ENCODE measurements around the gene RBBP4.
A peak's percentile ranks its signal among the peaks of the same experiment; 100 is the strongest.
"Not testable (repeated sequence)": the region's sequence is repeated elsewhere in the genome, so short reads cannot be mapped to it uniquely, and the experiment has no call there.

The RBBP4 gene

GRCh38 chr1:32693455-32694174 lies 42.6 kb downstream of the RBBP4 start:
- DNase-seq (ENCODE audit: low spot score), result no peak

GRCh38 chr1:32695098-32695904 lies 44.3 kb downstream of the RBBP4 start:
- no peak for DNase-seq (ENCODE audit: low spot score)

DNA sequence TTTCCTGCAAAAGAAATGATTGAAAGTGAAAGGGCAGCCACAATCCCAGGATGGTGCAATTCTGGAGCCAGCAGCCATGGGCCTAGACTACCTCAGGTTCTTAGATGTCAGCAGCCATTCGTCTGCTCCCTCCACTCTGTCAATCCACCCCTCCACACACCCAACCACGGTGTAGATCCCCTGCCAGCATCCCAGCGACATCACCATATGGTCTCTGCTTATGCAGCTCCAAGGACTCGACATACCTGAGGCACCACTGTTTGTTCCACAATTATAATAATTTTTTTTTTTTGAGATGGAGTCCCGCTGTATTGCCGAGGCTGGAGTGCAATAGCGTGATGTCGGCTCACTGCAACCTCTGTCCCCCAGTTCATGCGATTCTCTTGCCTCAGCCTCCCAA lies 45.0 kb downstream of the RBBP4 start:
- no peak for DNase-seq (ENCODE audit: low spot score)

DNA sequence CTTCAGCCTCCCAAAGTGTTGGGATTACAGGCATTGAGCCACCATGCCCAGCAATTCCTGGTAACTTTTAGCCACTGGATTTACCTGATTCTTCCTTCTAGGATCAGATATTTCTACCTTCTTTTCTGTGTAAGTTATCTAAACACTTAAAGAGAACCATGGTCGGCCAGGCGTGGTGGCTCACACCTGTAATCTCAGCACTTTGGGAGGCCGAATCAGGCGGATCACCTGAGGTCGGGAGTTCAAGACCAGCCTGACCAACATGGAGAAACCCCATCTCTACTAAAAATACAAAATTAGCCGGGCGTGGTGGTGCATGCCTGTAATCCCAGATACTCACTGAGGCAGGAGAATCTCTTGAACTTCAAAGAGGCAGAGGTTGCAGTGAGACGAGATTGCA lies 46.0 kb downstream of the RBBP4 start:
- DNase-seq (ENCODE audit: low spot score), result not testable (repeated sequence)

GRCh38 chr1:32701421-32701911 lies 50.5 kb downstream of the RBBP4 start:
- no peak for DNase-seq (ENCODE audit: low spot score)

DNA sequence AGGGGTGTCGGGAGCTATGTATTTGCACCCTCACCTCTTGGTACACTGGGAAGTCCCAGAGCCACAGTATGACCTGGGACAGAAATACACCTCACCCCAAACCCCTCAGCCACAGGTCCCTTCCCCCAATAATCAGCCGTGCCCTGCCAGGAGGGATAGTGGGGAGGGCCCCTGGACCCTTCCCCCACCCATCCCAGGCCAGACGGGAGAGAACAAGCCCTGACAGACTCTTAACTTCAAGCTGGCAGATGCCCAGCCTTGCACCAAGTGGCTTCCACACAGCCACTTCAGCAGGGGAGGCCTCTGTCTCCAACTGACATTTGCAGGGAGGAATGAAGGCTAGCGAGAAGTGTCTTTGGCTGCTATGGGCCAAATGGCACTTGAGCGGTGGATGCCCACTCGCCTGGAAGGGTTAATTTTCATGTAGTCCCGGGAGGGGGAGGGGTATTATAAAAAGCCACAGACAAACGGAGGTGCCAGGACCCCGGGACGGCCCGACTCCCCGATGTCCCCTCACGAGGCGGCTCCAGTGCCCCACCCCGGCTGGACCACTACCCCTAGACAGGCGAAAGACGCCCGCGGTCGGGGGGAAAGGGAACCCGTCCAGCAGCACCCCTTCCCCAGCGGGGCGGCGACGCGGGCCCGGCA lies 51.1 kb downstream of the RBBP4 start:
- DNase-seq (ENCODE audit: low spot score), result no peak

GRCh38 chr1:32702599-32703478 lies 51.8 kb downstream of the RBBP4 start, which contains the start of gene SYNC:
SYNC (minus strand) TSS chr1:32702770; CDS start chr1:32702660, 110 bp downstream.
- no peak for DNase-seq (ENCODE audit: low spot score)

DNA sequence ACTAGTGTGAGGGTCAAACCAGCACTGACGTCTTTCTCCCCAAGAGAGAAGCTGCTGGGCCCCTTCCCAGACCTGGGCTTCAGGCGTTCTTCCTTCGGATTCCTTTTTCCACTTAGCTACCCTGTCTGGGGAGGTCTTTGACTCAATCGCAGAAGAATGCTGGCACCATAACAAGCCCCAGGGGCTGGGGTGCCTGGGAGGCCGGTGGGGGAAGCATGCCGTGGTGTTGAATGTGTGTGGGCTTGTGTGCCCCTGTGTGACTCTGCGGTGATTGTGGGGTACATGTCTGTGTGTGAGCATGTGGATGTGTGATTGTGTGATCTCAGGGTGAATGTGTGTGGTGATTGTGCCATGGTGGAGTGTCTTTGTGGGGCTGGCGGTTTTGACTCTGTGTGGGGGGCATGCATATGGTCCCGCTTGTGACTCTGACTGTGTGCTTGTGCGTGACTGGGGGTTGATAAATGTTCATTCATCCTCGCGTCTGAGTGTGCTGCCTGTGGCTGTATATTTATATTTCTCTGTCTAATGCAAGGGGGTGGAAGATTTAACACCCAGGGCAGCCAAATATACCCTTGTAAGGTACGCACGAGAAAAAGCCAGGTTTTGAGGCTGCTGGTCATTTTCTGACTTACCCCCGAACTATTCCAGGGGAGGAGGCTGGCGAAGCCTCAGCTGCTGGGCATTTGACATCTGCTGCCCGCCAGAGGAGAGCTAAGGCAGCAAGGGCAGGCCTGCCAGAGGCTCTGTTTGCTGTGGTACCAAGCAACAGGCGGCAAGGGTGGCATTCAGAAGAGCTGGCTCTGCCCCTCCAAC lies 52.7 kb downstream of the RBBP4 start:
- DNase-seq (ENCODE audit: low spot score), result no peak

GRCh38 chr1:32705516-32705915 lies 54.5 kb downstream of the RBBP4 start:
- no peak for DNase-seq (ENCODE audit: low spot score)

DNA sequence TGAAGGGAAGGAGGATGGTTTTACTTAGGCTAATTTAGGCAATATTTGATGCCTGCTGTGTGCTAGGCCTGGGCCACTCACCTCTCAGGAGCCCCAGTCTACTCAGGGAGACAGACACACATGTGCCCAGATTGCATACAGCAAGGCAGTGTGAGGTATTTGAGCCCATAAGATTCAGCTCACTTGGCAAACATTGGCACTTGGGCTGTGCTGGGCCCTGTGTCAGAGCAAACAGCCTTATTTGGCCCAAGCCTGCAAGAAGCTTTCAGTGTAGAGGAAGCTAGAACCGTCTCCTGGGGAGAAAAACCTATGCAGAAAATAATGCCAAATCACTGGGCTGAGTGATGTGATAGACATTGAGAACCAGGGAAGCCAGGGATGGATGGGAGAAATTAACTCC lies 55.5 kb downstream of the RBBP4 start:
- no peak for DNase-seq (ENCODE audit: low spot score)

DNA sequence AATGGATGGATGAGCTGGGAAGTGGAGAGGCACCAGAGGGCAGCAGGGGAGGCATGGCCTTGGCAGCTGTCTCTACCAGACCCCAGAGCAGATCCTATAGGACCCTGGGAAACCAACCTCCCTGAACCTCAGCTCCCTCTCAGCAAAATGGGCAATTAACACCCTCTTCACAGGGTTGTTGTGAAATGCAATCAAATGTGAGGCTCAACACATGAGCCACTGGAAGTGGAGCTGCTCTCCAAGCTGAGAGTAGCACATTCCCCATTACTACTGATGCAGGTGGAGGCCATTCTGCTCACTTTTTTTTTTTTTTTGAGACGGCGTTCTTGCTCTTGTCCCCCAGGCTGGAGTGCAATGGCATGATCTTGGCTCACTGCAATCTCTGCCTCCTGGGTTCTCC lies 58.1 kb downstream of the RBBP4 start:
- DNase-seq (ENCODE audit: low spot score), result no peak

- DNase-seq (ENCODE audit: low spot score), result no peak
Observed at GRCh38 chr1:32709476-32709875, 58.5 kb downstream of the RBBP4 start.

GRCh38 chr1:32711221-32711620 lies 60.2 kb downstream of the RBBP4 start:
- DNase-seq (ENCODE audit: low spot score), result not testable (repeated sequence)

DNA sequence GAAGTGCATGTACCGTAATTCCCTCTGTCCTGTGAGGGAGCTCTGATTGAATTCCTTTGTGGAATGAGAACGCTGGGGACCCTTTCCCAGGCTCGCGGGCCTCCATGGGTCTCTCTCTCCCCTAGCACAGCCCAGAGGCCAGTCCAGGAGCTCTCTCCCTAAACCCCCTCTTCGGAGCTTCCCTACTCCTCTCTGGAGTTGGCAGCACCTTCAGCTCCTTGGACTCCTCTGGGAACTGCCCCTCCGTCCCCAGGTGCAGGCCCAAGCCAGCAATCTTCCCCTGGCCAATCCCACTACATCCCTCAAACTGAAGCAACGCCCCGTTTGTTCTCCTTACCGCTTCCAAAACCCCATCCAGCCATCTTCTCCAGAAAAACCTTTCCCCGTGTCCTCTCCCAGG lies 62.1 kb downstream of the RBBP4 start:
- DNase-seq (ENCODE audit: low spot score), result no peak

DNA sequence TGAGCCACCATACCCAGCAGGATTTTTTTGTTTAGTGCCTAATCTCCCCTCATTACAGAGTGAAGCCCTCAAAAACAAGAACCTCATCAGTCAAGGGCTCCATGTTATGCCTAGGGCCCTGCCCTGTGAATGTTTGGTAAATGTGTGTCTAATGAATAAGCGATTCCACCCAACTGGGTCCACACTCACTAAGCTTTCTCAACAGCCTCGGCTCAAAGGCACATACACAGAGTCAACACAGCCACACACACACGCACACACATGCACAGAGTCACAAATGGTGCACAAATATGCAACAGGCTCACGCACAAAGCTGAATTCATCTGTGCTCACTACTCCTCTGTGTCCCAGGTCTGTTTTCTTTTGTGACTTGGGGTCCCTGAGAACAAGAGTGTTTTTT lies 63.3 kb downstream of the RBBP4 start:
- DNase-seq (ENCODE audit: low spot score), result no peak

GRCh38 chr1:32715901-32716311 lies 64.9 kb downstream of the RBBP4 start:
- DNase-seq (ENCODE audit: low spot score), result no peak

GRCh38 chr1:32716312-32717148 lies 65.5 kb downstream of the RBBP4 start:
- DNase-seq (ENCODE audit: low spot score), result peak; percentile 88

DNA sequence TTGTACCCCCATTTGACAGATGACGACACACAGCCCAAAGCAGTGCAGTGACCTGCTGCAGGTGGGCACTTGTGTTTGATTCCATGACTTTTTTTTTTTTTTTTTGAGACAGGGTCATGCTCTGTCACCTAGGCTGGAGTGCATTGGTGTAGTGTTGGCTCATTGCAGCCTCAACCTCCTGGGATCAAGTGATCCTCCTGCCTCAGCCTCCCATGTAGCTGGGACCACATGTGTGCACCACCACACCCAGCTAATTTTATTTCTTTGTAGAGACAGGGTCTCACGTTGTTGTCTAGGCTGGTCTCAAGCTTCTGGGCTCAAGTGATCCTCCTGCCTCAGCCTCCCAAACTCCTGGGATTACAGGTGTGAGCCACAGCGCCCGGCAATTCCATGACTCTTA lies 66.5 kb downstream of the RBBP4 start:
- no peak for DNase-seq (ENCODE audit: low spot score)

- DNase-seq (ENCODE audit: low spot score), result no peak
Observed at GRCh38 chr1:32718036-32718435, 67.0 kb downstream of the RBBP4 start.

DNA sequence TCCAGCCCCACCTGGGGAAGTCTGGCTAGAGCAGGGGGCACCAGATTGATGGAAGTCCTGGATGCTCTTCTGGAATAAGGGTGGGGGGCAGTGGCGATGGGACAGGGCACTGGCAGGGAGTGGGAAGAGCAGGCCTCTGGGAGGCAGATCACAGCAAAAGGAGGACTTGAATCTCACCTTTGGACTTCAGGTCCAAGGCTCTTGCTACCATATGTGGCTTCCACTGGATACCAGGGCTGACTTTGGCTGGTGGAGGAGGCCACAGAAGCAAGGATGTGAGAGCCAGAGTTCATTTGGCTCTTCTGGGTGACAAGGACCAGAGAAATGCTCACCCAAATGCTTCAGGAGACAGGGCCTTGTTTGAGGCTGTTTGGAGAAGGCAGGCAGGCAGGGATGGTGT lies 67.5 kb downstream of the RBBP4 start:
- no peak for DNase-seq (ENCODE audit: low spot score)
